HepG2 (cell line): ENCODE data around the gene ABHD1. TPM values are rescaled to one million over a fixed set of nuclear protein-coding genes. Genes with fewer than 3 reads are reported as not detected.

Experiments
- ATAC-seq: fragments of 200-7000 bp; cut with Tn5 transposase; 3 replicates; pipeline ENCODE4 v1.9.1; 2020; ENCODE audit warnings: mild to moderate bottlenecking, moderate library complexity
- BruUV-seq: library from RNA; stranded (reverse); fragments of 400-500 nt; replicated peaks from 2 replicates; lab custom pipeline; 2021; lab: Mats Ljungman, UMichigan
- CTCF ChIA-PET: fragments of 300-600 bp; formaldehyde crosslinking; extraction: SDS; loops from one replicate; lab custom pipeline; 2021; ENCODE audit warnings: low total read pairs, inconsistent platforms, low intra/inter-chr PET ratio; lab: Yijun Ruan, JAX
- POLR2A ChIA-PET: fragments of 350-600 bp; sonication (Branson Sonifier 250); formaldehyde crosslinking; loops from one replicate; lab custom pipeline; 2020; ENCODE audit warnings: antibody characterized with exemption, inconsistent platforms; lab: Yijun Ruan, JAX
- DNase-seq: peaks from one replicate; pipeline ENCODE4 v3.0.0-alpha.2; 2015; ENCODE audit warnings: low spot score
- FAIRE-seq: peaks from 3 replicates; lab custom pipeline; 2011; peaks lifted over from hg19 to GRCh38; lab: Jason Lieb, UNC
- H2AFZ ChIP-seq: one replicate; pipeline ENCODE4 v1.6.1; 2011; ENCODE audit warnings: low read length, inconsistent platforms
- H3K27ac ChIP-seq: fragments of 300-600 bp; 3 replicates; pipeline ENCODE4 v1.8.0; 2011; ENCODE audit warnings: mixed run types, mild to moderate bottlenecking, mixed read lengths, low read length, inconsistent platforms; ENCODE audit not compliant: insufficient read depth; ENCODE audit errors: extremely low read length
- H3K27me3 ChIP-seq, 2 experiments: fragments of 200-600 bp in 1 of 2; 2 replicates in 1 of 2; 3 replicates in 1 of 2; pipeline versions ENCODE4 v1.6.0 to v1.8.0; 2011; ENCODE audit warnings: low read length in 2 of 2, mild to moderate bottlenecking in 2 of 2, moderate library complexity in 2 of 2, inconsistent platforms in 1 of 2; ENCODE audit not compliant: insufficient read depth in 2 of 2, control insufficient read depth in 1 of 2
- H3K36me3 ChIP-seq, 2 experiments: fragments of 200-600 bp in 1 of 2; replicated peaks in 1 of 2; 2 replicates in 1 of 2; 3 replicates in 1 of 2; pipeline versions ENCODE4 v1.5.1 to v1.8.0; 2011; ENCODE audit warnings: low read length in 2 of 2, inconsistent platforms in 1 of 2; ENCODE audit not compliant: insufficient read depth in 2 of 2, control insufficient read depth in 1 of 2
- H3K4me1 ChIP-seq: 2 replicates; pipeline ENCODE4 v1.5.1; 2012; ENCODE audit warnings: low read length, inconsistent platforms; ENCODE audit not compliant: insufficient read depth
- H3K4me2 ChIP-seq: 2 replicates; pipeline ENCODE4 v1.6.0; 2011; ENCODE audit warnings: low read depth, low read length, inconsistent platforms
- H3K4me3 ChIP-seq, 3 experiments: fragments of 200-600 bp in 1 of 3; sonication (generic), shearing (Covaris generic) in 1 of 3; replicated peaks in 1 of 3; 2 replicates each; pipeline ENCODE4 v1.5.1; 2011 to 2016; ENCODE audit warnings: low read length in 3 of 3, inconsistent platforms in 2 of 3, low read depth in 2 of 3, mild to moderate bottlenecking in 2 of 3, control low read depth in 1 of 3, mixed read lengths in 1 of 3; ENCODE audit not compliant: insufficient read depth in 1 of 3
- H3K79me2 ChIP-seq: one replicate; pipeline ENCODE4 v1.6.1; 2011; ENCODE audit warnings: low read length, inconsistent platforms; ENCODE audit not compliant: insufficient read depth
- H3K9ac ChIP-seq: 2 replicates; pipeline ENCODE4 v1.6.0; 2011; ENCODE audit warnings: mild to moderate bottlenecking, low read depth, low read length, inconsistent platforms; ENCODE audit not compliant: insufficient read depth
- H3K9me3 ChIP-seq: 2 replicates; pipeline ENCODE4 v1.5.1; 2012; ENCODE audit warnings: mild to moderate bottlenecking, low read length
- H4K20me1 ChIP-seq: 2 replicates; pipeline ENCODE4 v1.6.0; 2011; ENCODE audit warnings: inconsistent platforms, mild to moderate bottlenecking, low read length, moderate library complexity; ENCODE audit not compliant: insufficient read depth
- AGO2 ChIP-seq: fragments of 200-400 bp; formaldehyde crosslinking; optimal IDR thresholded peaks from 2 replicates; pipeline ENCODE3; 2017; ENCODE audit warnings: mild to moderate bottlenecking, low read depth, low read length, moderate library complexity
- ATF7-NPFF ChIP-seq: sonication (generic); formaldehyde crosslinking; IDR thresholded peaks from 2 replicates; pipeline ENCODE4 v1.8.1; 2023; ENCODE audit warnings: mild to moderate bottlenecking, low read depth, missing genetic modification reagents, moderate library complexity
- CAMTA2 ChIP-seq: sonication (generic); formaldehyde crosslinking; IDR thresholded peaks from 2 replicates; pipeline ENCODE4 v1.4.0; 2020; ENCODE audit warnings: mild to moderate bottlenecking, missing genetic modification reagents, borderline replicate concordance
- JUND ChIP-seq: sonication (generic); formaldehyde crosslinking; IDR thresholded peaks from 2 replicates; pipeline ENCODE4 v1.8.0; 2022; ENCODE audit warnings: mild to moderate bottlenecking, missing genetic modification reagents
- NFE2L2 ChIP-seq: fragments of 150-350 bp; IDR thresholded peaks from 2 replicates; pipeline ENCODE4 v1.6.1; 2014; ENCODE audit warnings: low read length
- NPAS2 ChIP-seq: sonication (generic); formaldehyde crosslinking; IDR thresholded peaks from 2 replicates; pipeline ENCODE4 v1.8.0; 2022; ENCODE audit warnings: mild to moderate bottlenecking, missing genetic modification reagents, borderline replicate concordance
- PHF5A ChIP-seq: IDR thresholded peaks from one replicate; pipeline ENCODE4 v1.6.1; 2018; ENCODE audit warnings: low read depth, missing genetic modification reagents; ENCODE audit not compliant: unreplicated experiment
- WGBS: methylation state at CpG from one replicate; pipeline ENCODE4 v1.1.6; 2017; ENCODE audit warnings: low lambda C conversion rate; 5-methylcytosine and 5-hydroxymethylcytosine counted together
- in situ Hi-C: cut with HindIII; loops from 2 replicates; pipeline ENCODE4 v1.10.0; 2017; ENCODE audit warnings: low pct_unique_long_range_greater_than_20kb; ENCODE audit not compliant: extremely low pct_ligation_motif_present
- intact Hi-C: fragments of 100-400 bp; cut with micrococcal nuclease; formaldehyde crosslinking; loops from one replicate; pipeline ENCODE4 v1.10.0; 2022; ENCODE audit not compliant: unreplicated experiment
- polyA plus RNA-seq, 8 experiments: library from polyadenylated mRNA; depleted of rRNA in 3 of 8; stranded (reverse) in 7 of 8; unstranded in 1 of 8; fragments of >200 nt; fragmentation: Illumina TruSeq in 4 of 8; extraction: Trizol in 4 of 8; gene quantifications; 2 replicates each; pipeline versions ENCODE4 v1.2.1 to v1.2.3, GENCODE V29; 2011 to 2016; ENCODE audit warnings: low read depth in 4 of 8, missing spikeins in 1 of 8, mixed read lengths in 1 of 8; ENCODE audit not compliant: insufficient read depth in 1 of 8
- total RNA-seq, 5 experiments: library from RNA; depleted of rRNA; stranded (reverse); fragments of >200 nt; fragmentation: Illumina TruSeq; extraction: Trizol; gene quantifications; 2 replicates each; pipeline ENCODE4 v1.2.3, GENCODE V29; 2016; ENCODE audit warnings: low read depth in 1 of 5
- TF ChIP-seq, protein P1 (sequence below): sonication (generic); formaldehyde crosslinking; IDR thresholded peaks from 2 replicates; pipeline ENCODE4 v1.4.0; 2020; ENCODE audit warnings: mild to moderate bottlenecking, missing genetic modification reagents
- TF ChIP-seq, protein P2 (sequence below): sonication (generic); formaldehyde crosslinking; conservative IDR thresholded peaks from 2 replicates; pipeline ENCODE4 v1.8.0; 2022; ENCODE audit warnings: mild to moderate bottlenecking, moderate library complexity, missing genetic modification reagents

The ABHD1 gene
- total and polyA plus RNA-seq, 2 of the 13 experiments (the other 11 are each of a cell fraction or from before 2014, with no cell fraction given) = 0.04 to 0.81 TPM

DNA sequence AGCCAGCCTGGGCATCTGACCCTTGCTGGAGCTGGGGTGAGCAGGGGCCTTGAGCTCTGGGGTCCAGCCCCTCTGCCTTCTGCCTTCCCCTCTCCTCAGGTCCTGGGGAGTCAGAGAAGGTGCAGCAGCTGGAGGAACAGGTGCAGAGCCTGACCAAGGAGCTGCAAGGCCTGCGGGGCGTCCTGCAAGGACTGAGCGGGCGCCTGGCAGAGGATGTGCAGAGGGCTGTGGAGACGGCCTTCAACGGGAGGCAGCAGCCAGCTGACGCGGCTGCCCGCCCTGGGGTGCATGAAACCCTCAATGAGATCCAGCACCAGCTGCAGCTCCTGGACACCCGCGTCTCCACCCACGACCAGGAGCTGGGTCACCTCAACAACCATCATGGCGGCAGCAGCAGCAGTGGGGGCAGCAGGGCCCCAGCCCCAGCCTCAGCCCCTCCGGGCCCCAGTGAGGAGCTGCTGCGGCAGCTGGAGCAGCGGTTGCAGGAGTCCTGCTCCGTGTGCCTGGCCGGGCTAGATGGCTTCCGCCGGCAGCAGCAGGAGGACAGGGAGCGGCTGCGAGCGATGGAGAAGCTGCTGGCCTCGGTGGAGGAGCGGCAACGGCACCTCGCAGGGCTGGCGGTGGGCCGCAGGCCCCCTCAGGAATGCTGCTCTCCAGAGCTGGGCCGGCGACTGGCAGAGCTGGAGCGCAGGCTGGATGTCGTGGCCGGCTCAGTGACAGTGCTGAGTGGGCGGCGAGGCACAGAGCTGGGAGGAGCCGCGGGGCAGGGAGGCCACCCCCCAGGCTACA is 41.4 kb upstream of the ABHD1 start:
- ChIA-PET CTCF (no interaction called here), POLR2A (interaction anchor here (0.5 to 9.2 kb wide), 15 partner anchors 10 to 229 kb away, joined by 3 to 106 read pairs (median 4); partner anchors contain the start of genes ABHD1, AGBL5, OST4 and TMEM214)
- Histone ChIP-seq H2AFZ (no peak overlapping the region), H3K79me2 (peaks cover 5% of the 10 kb centered on the region), H3K27me3 (no peaks in the 10 kb centered on the region), H3K4me2 (peak overlapping the region; percentile 72), H3K9ac (peak overlapping the region; percentile 38; the same call in 1 of the 2 replicates), H3K4me1 (peaks cover 76% of the 10 kb centered on the region), H3K36me3 (no peaks in the 10 kb centered on the region), H4K20me1 (no peaks in the 10 kb centered on the region), H3K9me3 (no peaks in the 10 kb centered on the region), H3K27ac (peak overlapping the region; percentile 65), H3K4me3 (peak overlapping the region in 2 of 3 experiments; percentile 6 to 65; a peak in 1 of 6 replicates)
- DNase-seq = no peak
- TF ChIP-seq, protein P1, sequence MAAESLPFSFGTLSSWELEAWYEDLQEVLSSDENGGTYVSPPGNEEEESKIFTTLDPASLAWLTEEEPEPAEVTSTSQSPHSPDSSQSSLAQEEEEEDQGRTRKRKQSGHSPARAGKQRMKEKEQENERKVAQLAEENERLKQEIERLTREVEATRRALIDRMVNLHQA (CRISPR knock-in tag) = no peak
- no peak for TF ChIP-seq PHF5A (CRISPR knock-in tag)
- TF ChIP-seq CAMTA2 = no peak
- TF ChIP-seq NFE2L2 = no peak
- TF ChIP-seq, protein P2, sequence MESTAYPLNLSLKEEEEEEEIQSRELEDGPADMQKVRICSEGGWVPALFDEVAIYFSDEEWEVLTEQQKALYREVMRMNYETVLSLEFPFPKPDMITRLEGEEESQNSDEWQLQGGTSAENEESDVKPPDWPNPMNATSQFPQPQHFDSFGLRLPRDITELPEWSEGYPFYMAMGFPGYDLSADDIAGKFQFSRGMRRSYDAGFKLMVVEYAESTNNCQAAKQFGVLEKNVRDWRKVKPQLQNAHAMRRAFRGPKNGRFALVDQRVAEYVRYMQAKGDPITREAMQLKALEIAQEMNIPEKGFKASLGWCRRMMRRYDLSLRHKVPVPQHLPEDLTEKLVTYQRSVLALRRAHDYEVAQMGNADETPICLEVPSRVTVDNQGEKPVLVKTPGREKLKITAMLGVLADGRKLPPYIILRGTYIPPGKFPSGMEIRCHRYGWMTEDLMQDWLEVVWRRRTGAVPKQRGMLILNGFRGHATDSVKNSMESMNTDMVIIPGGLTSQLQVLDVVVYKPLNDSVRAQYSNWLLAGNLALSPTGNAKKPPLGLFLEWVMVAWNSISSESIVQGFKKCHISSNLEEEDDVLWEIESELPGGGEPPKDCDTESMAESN = 0 out of 2 replicates have a peak, but pooled peaks have one; percentile 33
- TF ChIP-seq AGO2 = peak; percentile 16
- no peak for TF ChIP-seq JUND (CRISPR knock-in tag)
- 0 out of 2 replicates have a peak, but pooled peaks have one; percentile 39 for TF ChIP-seq ATF7-NPFF (CRISPR knock-in tag)
- TF ChIP-seq NPAS2 (CRISPR knock-in tag) = 0 out of 2 replicates have a peak, but pooled peaks have one; percentile 70
- intact Hi-C loops (loop anchor here (10.0 kb wide), 1 partner anchor 47 kb away; the partner anchor contains the start of gene TMEM214), in situ Hi-C loops (no loop called here)
- 97% methylated on average over 24 of the region's 38 CpGs for WGBS
- FAIRE-seq = no peak
- no TSS peak for BruUV-seq
- no peak for ATAC-seq
